Lower lobe of right lung (tissue), 2 donors: ENCODE results near the gene SOX13. TPM values are rescaled to one million over a fixed set of nuclear protein-coding genes. Genes with fewer than 3 reads are reported as not detected.

Source experiments
- ATAC-seq, 2 donors: fragments of 200-7000 bp; cut with Tn5 transposase; one replicate each; pipeline ENCODE4 v1.9.1; 2020 to 2022; ENCODE audit warnings: mild to moderate bottlenecking in 2 of 2, moderate library complexity in 2 of 2
- DNase-seq: peaks from one replicate; pipeline ENCODE4 v3.0.0-alpha.2; 2020
- H3K27ac ChIP-seq: fragments of 200-600 bp; one replicate; pipeline ENCODE4 v1.8.0; 2022
- H3K27me3 ChIP-seq: fragments of 200-600 bp; one replicate; pipeline ENCODE4 v1.8.0; 2022; ENCODE audit warnings: low read depth
- H3K36me3 ChIP-seq: fragments of 200-600 bp; one replicate; pipeline ENCODE4 v1.8.0; 2022; ENCODE audit warnings: mild to moderate bottlenecking
- H3K4me1 ChIP-seq: fragments of 200-600 bp; one replicate; pipeline ENCODE4 v1.8.0; 2022
- H3K4me3 ChIP-seq: fragments of 200-600 bp; one replicate; pipeline ENCODE4 v1.8.0; 2022; ENCODE audit warnings: mild to moderate bottlenecking
- H3K9me3 ChIP-seq: fragments of 200-600 bp; one replicate; pipeline ENCODE4 v1.8.0; 2022
- CTCF ChIP-seq: fragments of 200-600 bp; IDR thresholded peaks from one replicate; pipeline ENCODE4 v1.8.0; 2022; ENCODE audit warnings: antibody characterized with exemption, mild to moderate bottlenecking
- intact Hi-C: fragments of 100-400 bp; cut with DNase I; formaldehyde crosslinking; loops from one replicate; pipeline ENCODE4 v1.11.0; 2022
- total RNA-seq: library from RNA; stranded (reverse); fragmentation: NEBNext Ultra II Directional; extraction: Animal tissue kit (Norgen Biotek cat#: 25700); gene quantifications from one replicate; pipeline ENCODE4 v1.2.1, GENCODE V29; 2021
- donor health status: DM: no; HTN: yes; CAD: no; lungs with severe emphysema.

SOX13 gene
- total RNA-seq, 1 donor from 2014 or later = 57.8 TPM

- H3K4me1 ChIP-seq = peaks cover 29% of the 10 kb centered on the region
- no peak for TF ChIP-seq CTCF
- H3K9me3 ChIP-seq = no peaks in the 10 kb centered on the region
- no peak for DNase-seq
- H3K36me3 ChIP-seq = peaks cover 3% of the 10 kb centered on the region
- H3K4me3 ChIP-seq = no peak overlapping the region
- no peak overlapping the region for H3K27ac ChIP-seq
- intact Hi-C loops = no loop called here
- no peaks in the 10 kb centered on the region for H3K27me3 ChIP-seq
- ATAC-seq = no peak
Observed at GRCh38 chr1:204130981-204131892, 58.3 kb downstream of the SOX13 start.

- DNase-seq = no peak
- no peak overlapping the region for H3K27ac ChIP-seq
- H3K36me3 ChIP-seq = no peaks in the 10 kb centered on the region
- no peak for ATAC-seq
- peaks cover 22% of the 10 kb centered on the region for H3K4me1 ChIP-seq
- H3K9me3 ChIP-seq = no peaks in the 10 kb centered on the region
- no peaks in the 10 kb centered on the region for H3K27me3 ChIP-seq
- H3K4me3 ChIP-seq = no peak overlapping the region
- TF ChIP-seq CTCF = no peak
- intact Hi-C loops = no loop called here
Observed at GRCh38 chr1:204131978-204132377, 59.1 kb downstream of the SOX13 start.

- H3K36me3 ChIP-seq = no peaks in the 10 kb centered on the region
- no peak for TF ChIP-seq CTCF
- no peak overlapping the region for H3K4me3 ChIP-seq
- ATAC-seq = no peak
- no peaks in the 10 kb centered on the region for H3K9me3 ChIP-seq
- H3K4me1 ChIP-seq = peaks cover 16% of the 10 kb centered on the region
- intact Hi-C loops = no loop called here
- H3K27ac ChIP-seq = no peak overlapping the region
- DNase-seq = no peak
- H3K27me3 ChIP-seq = no peaks in the 10 kb centered on the region
Observed at GRCh38 chr1:204132718-204133117, 59.8 kb downstream of the SOX13 start.

- no peak for DNase-seq
- H3K36me3 ChIP-seq = no peaks in the 10 kb centered on the region
- no peaks in the 10 kb centered on the region for H3K27me3 ChIP-seq
- peaks cover 9% of the 10 kb centered on the region for H3K4me1 ChIP-seq
- no peaks in the 10 kb centered on the region for H3K9me3 ChIP-seq
- intact Hi-C loops = no loop called here
- no peak overlapping the region for H3K4me3 ChIP-seq
- no peak overlapping the region for H3K27ac ChIP-seq
- no peak for TF ChIP-seq CTCF
- ATAC-seq = no peak
Observed at GRCh38 chr1:204134103-204134502, 61.2 kb downstream of the SOX13 start.

- H3K36me3 ChIP-seq = no peaks in the 10 kb centered on the region
- no peak overlapping the region for H3K27ac ChIP-seq
- DNase-seq (no peak), ATAC-seq (no peak)
- no peaks in the 10 kb centered on the region for H3K4me1 ChIP-seq
- no peak for TF ChIP-seq CTCF
- H3K27me3 ChIP-seq = no peaks in the 10 kb centered on the region
- intact Hi-C loops = no loop called here
- no peak overlapping the region for H3K4me3 ChIP-seq
- no peaks in the 10 kb centered on the region for H3K9me3 ChIP-seq
Observed at GRCh38 chr1:204136814-204137213, 63.9 kb downstream of the SOX13 start.
